K562 (cell line): Measurements from ENCODE around the gene SEC14L3. TPM values are rescaled to one million over a fixed set of nuclear protein-coding genes. Genes with fewer than 3 reads are reported as not detected.

Source experiments
- ATAC-seq: fragments of 200-7000 bp; cut with Tn5 transposase; 3 replicates; pipeline ENCODE4 v1.9.1; 2020; ENCODE audit warnings: moderate library complexity
- BruUV-seq: library from RNA; stranded (reverse); fragments of 400-500 nt; replicated peaks from 2 replicates; lab custom pipeline; 2021; lab: Mats Ljungman, UMichigan
- CTCF ChIA-PET: fragments of 300-600 bp; formaldehyde crosslinking; extraction: SDS; loops from one replicate; lab custom pipeline; 2021; ENCODE audit warnings: low intra/inter-chr PET ratio; lab: Yijun Ruan, JAX
- POLR2A ChIA-PET: fragments of 300-600, 350-650 bp; sonication (Branson Sonifier 250); formaldehyde crosslinking; extraction: SDS; loops from one replicate; lab custom pipeline; 2021; ENCODE audit warnings: antibody characterized with exemption, inconsistent platforms; lab: Yijun Ruan, JAX
- DNase-seq, 4 experiments: peaks; one replicate each; pipeline versions ENCODE4 v3.0.0 to v3.0.0-alpha.2; 2011 to 2018; ENCODE audit warnings: low spot score in 3 of 4, mixed read lengths in 3 of 4; ENCODE audit errors: extremely low read depth in 1 of 4
- FAIRE-seq: peaks from 2 replicates; lab custom pipeline; 2011; peaks lifted over from hg19 to GRCh38; lab: Jason Lieb, UNC
- H2AFZ ChIP-seq: 2 replicates; pipeline ENCODE4 v1.6.0; 2011; ENCODE audit warnings: low read depth, low read length, control low read depth, inconsistent platforms
- H3K27ac ChIP-seq: fragments of 200-600 bp; 3 replicates; pipeline ENCODE4 v1.8.0; 2011; ENCODE audit warnings: low read depth, mild to moderate bottlenecking, control low read depth, inconsistent platforms, low read length, moderate library complexity, mixed read lengths; ENCODE audit errors: extremely low read depth
- H3K27me3 ChIP-seq, 2 experiments: fragments of 300-600 bp in 1 of 2; 2 replicates in 1 of 2; 3 replicates in 1 of 2; pipeline versions ENCODE4 v1.6.0 to v1.8.0; 2011; ENCODE audit warnings: inconsistent platforms in 2 of 2, low read length in 2 of 2, mild to moderate bottlenecking in 1 of 2, mixed read lengths in 1 of 2, moderate library complexity in 1 of 2; ENCODE audit not compliant: control insufficient read depth in 2 of 2, insufficient read depth in 2 of 2
- H3K36me3 ChIP-seq: fragments of 300-600 bp; 3 replicates; pipeline ENCODE4 v1.8.0; 2011; ENCODE audit warnings: mild to moderate bottlenecking, low read length, inconsistent platforms; ENCODE audit not compliant: control insufficient read depth, insufficient read depth
- H3K4me1 ChIP-seq, 2 experiments: fragments of 200-600 bp in 1 of 2; replicated peaks in 1 of 2; 2 replicates in 1 of 2; 3 replicates in 1 of 2; pipeline versions ENCODE4 v1.5.1 to v1.8.0; 2011; ENCODE audit warnings: inconsistent platforms in 2 of 2, low read length in 2 of 2, mild to moderate bottlenecking in 1 of 2, mixed read lengths in 1 of 2, moderate library complexity in 1 of 2; ENCODE audit not compliant: control insufficient read depth in 2 of 2, insufficient read depth in 2 of 2
- H3K4me2 ChIP-seq: 2 replicates; pipeline ENCODE4 v1.6.1; 2011; ENCODE audit warnings: low read length, control low read depth, inconsistent platforms, mixed read lengths; ENCODE audit not compliant: insufficient read depth
- H3K4me3 ChIP-seq: fragments of 200-600 bp; sonication (generic), shearing (Covaris generic); 2 replicates; pipeline ENCODE4 v1.5.1; 2016; ENCODE audit warnings: control low read depth, inconsistent platforms
- H3K79me2 ChIP-seq: fragments of 200-600 bp; 3 replicates; pipeline ENCODE4 v1.8.0; 2011; ENCODE audit warnings: low read length, inconsistent platforms; ENCODE audit not compliant: control insufficient read depth, insufficient read depth
- H3K9ac ChIP-seq, 2 experiments: 2 replicates each; pipeline versions ENCODE4 v1.6.0 to v1.6.1; 2011; ENCODE audit warnings: low read depth in 2 of 2, low read length in 2 of 2, control low read depth in 1 of 2, inconsistent platforms in 1 of 2, mild to moderate bottlenecking in 1 of 2, mixed read lengths in 1 of 2; ENCODE audit not compliant: insufficient read depth in 1 of 2
- H3K9me1 ChIP-seq: one replicate; pipeline ENCODE4 v1.6.0; 2011; ENCODE audit warnings: inconsistent platforms, mild to moderate bottlenecking, low read length, moderate library complexity; ENCODE audit not compliant: control insufficient read depth, insufficient read depth
- H3K9me3 ChIP-seq: replicated peaks from 2 replicates; pipeline ENCODE4 v1.5.1; 2011; ENCODE audit warnings: low read depth, low read length, inconsistent platforms; ENCODE audit not compliant: control insufficient read depth, insufficient read depth
- H4K20me1 ChIP-seq: replicated peaks from 2 replicates; pipeline ENCODE4 v1.6.1; 2011; ENCODE audit warnings: low read length, inconsistent platforms, mixed read lengths; ENCODE audit not compliant: control insufficient read depth, insufficient read depth
- RBFOX2 ChIP-seq: fragments of 200-400 bp; formaldehyde crosslinking; IDR thresholded peaks from 2 replicates; pipeline ENCODE4 v1.6.1; 2017; ENCODE audit warnings: low read depth, mild to moderate bottlenecking, low read length, moderate library complexity
- USF1 ChIP-seq: sonication (generic); formaldehyde crosslinking; IDR thresholded peaks from 2 replicates; pipeline ENCODE4 v1.9.0; 2022; ENCODE audit warnings: mild to moderate bottlenecking, missing genetic modification reagents
- ZNF695 ChIP-seq: fragments of 450-650 bp; formaldehyde crosslinking; IDR thresholded peaks from 2 replicates; pipeline ENCODE4 v1.4.0; 2020; ENCODE audit warnings: mild to moderate bottlenecking, moderate library complexity
- WGBS: fragments of 100-300 bp; shearing (Covaris generic); methylation state at CpG from one replicate; pipeline ENCODE4 v1.1.6; 2016; ENCODE audit warnings: low coverage, mixed read lengths; ENCODE audit not compliant: insufficient coverage; ENCODE audit errors: missing lambda C conversion rate; 5-methylcytosine and 5-hydroxymethylcytosine counted together
- in situ Hi-C: fragments of 300-500 bp; cut with MboI; formaldehyde crosslinking; loops from 4 replicates; pipeline ENCODE4 v1.15.0; 2018; ENCODE audit warnings: inconsistent platforms, mixed read lengths
- intact Hi-C: fragments of 100-400 bp; cut with micrococcal nuclease; formaldehyde crosslinking; loops from 2 replicates; pipeline ENCODE4 v1.14.2; 2022
- polyA plus RNA-seq, 8 experiments: library from polyadenylated mRNA; depleted of rRNA in 4 of 8; stranded (reverse) in 5 of 8; unstranded in 3 of 8; fragments of >200 nt; fragmentation: Nextera tagmentation in 2 of 8; fragmentation: Illumina TruSeq in 1 of 8; extraction: Ambion mirVana in 2 of 8; extraction: Trizol in 1 of 8; gene quantifications; 2 replicates each; pipeline versions ENCODE4 v1.2.1 to v1.2.3, GENCODE V29; 2011 to 2014; ENCODE audit warnings: inconsistent platforms in 1 of 8, missing spikeins in 1 of 8
- total RNA-seq, 7 experiments: library from RNA; depleted of rRNA in 6 of 7; stranded (reverse); fragments of >200 nt in 6 of 7; fragmentation: Illumina TruSeq in 2 of 7; extraction: Trizol in 2 of 7; gene quantifications; 2 replicates each; pipeline versions ENCODE4 v1.2.1 to v1.2.3, GENCODE V29; 2011 to 2021; ENCODE audit warnings: low replicate concordance in 1 of 7
- TF ChIP-seq, protein P1 (sequence below): fragments of 450-650 bp; IDR thresholded peaks from 2 replicates; pipeline ENCODE4 v1.6.1; 2016; ENCODE audit warnings: borderline replicate concordance

The SEC14L3 gene
- total and polyA plus RNA-seq, 9 of the 15 experiments (the other 6 are each of a cell fraction or from before 2014, with no cell fraction given) = not detected

DNA sequence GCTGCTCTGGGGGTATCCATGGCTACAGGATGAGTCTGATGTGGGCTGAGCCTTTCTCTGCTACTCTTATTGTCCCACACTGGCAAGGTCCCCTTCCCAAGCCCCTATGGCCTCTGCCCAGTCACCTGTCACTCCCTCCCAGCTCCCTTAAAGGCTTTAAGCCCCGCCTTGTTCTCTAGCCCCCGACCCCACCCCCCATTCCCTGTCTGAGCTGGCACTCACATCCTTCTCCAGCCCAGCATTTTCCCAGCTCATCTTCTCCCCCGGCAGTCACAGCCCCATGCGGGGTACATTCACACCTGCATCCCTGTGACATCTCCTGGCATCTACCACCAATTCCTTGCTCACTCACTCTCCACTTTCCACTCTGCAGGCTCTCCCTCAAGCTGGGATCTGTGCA lies 41.9 kb downstream of the SEC14L3 start:
- no peak for FAIRE-seq
- H3K9me1 ChIP-seq = no peaks in the 10 kb centered on the region
- H3K9me3 ChIP-seq = no peaks in the 10 kb centered on the region; the same call in 1 of the 2 replicates
- no peak for DNase-seq
- H3K36me3 ChIP-seq = peaks cover 25% of the 10 kb centered on the region; the same call in 2 of the 3 replicates
- BruUV-seq = no TSS peak
- peaks cover 25% of the 10 kb centered on the region; the same call in 2 of the 3 replicates for H3K79me2 ChIP-seq
- CTCF ChIA-PET = no interaction called here
- WGBS = 58% methylated on average over 4 of the region's 4 CpGs
- H3K9ac ChIP-seq = peak overlapping the region in 1 of 2 experiments; percentile 35; a peak in 2 of 4 replicates
- no peak overlapping the region for H2AFZ ChIP-seq
- POLR2A ChIA-PET = interaction anchor here (0.6 to 0.9 kb wide), 2 partner anchors 8 to 517 kb away, joined by 3 to 5 read pairs; no protein-coding TSS in a partner anchor
- H3K4me1 ChIP-seq = peaks cover 14 to 20% of the 10 kb centered on the region in 2 experiments; a peak in 4 of 5 replicates
- H3K27ac ChIP-seq = no peak overlapping the region
- no peak overlapping the region for H3K4me2 ChIP-seq
- intact Hi-C loops (no loop called here), in situ Hi-C loops (loop anchor here (5.0 kb wide), 1 partner anchor 38 kb away; no protein-coding TSS in a partner anchor)
- TF ChIP-seq, protein P1, sequence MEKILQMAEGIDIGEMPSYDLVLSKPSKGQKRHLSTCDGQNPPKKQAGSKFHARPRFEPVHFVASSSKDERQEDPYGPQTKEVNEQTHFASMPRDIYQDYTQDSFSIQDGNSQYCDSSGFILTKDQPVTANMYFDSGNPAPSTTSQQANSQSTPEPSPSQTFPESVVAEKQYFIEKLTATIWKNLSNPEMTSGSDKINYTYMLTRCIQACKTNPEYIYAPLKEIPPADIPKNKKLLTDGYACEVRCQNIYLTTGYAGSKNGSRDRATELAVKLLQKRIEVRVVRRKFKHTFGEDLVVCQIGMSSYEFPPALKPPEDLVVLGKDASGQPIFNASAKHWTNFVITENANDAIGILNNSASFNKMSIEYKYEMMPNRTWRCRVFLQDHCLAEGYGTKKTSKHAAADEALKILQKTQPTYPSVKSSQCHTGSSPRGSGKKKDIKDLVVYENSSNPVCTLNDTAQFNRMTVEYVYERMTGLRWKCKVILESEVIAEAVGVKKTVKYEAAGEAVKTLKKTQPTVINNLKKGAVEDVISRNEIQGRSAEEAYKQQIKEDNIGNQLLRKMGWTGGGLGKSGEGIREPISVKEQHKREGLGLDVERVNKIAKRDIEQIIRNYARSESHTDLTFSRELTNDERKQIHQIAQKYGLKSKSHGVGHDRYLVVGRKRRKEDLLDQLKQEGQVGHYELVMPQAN = no peak
- TF ChIP-seq RBFOX2 = 0 out of 2 replicates have a peak, but pooled peaks have one; percentile 5
- no peak overlapping the region for H3K4me3 ChIP-seq
- no peaks in the 10 kb centered on the region for H4K20me1 ChIP-seq
- ATAC-seq = no peak
- no peaks in the 10 kb centered on the region for H3K27me3 ChIP-seq

- BruUV-seq = no TSS peak
These were observed 43.9 kb downstream of the SEC14L3 start for GRCh38 chr22:30427871-30428270.

More at GRCh38 chr22:30427871-30428270, 43.9 kb downstream of the SEC14L3 start:
- in situ Hi-C loops (loop anchor here (5.0 kb wide), 1 partner anchor 36 kb away; no protein-coding TSS in a partner anchor), intact Hi-C loops (no loop called here)
- peak; percentile 57 for TF ChIP-seq USF1 (CRISPR knock-in tag)
- TF ChIP-seq ZNF695 = no peak
- Histone ChIP-seq H3K27me3 (no peaks in the 10 kb centered on the region), H3K9me1 (no peaks in the 10 kb centered on the region), H3K36me3 (peaks cover 25% of the 10 kb centered on the region; the same call in 2 of the 3 replicates), H2AFZ (no peak overlapping the region), H3K27ac (no peak overlapping the region), H3K79me2 (peaks cover 39% of the 10 kb centered on the region), H4K20me1 (no peaks in the 10 kb centered on the region), H3K4me3 (no peak overlapping the region), H3K4me1 (peaks cover 18 to 37% of the 10 kb centered on the region in 2 experiments; a peak in 4 of 5 replicates), H3K9ac (no peak overlapping the region), H3K9me3 (no peaks in the 10 kb centered on the region; the same call in 1 of the 2 replicates), H3K4me2 (no peak overlapping the region)
- DNase-seq = peak in 1 of 4 experiments; percentile 30
- POLR2A ChIA-PET = no interaction called here
- WGBS = 67% methylated on average over 1 of the region's 1 CpG
- CTCF ChIA-PET = no interaction called here
- ATAC-seq = no peak
- FAIRE-seq = no peak
